ENCODE data around the gene ECM1.

Gene ECM1

GRCh38 chr1:150507912-150508864 is at the start of gene ECM1:
TSS of gene ECM1 (plus strand) at chr1:150508109. CDS start at chr1:150508210, 101 bp downstream.
- peak in 1 of 2 experiments; percentile 63 for DNase-seq

- DNase-seq, result peak in 1 of 2 experiments; percentile 27
Measured at GRCh38 chr1:150464422-150464826, 43.5 kb upstream of the ECM1 start.

GRCh38 chr1:150466964-150467363 is 40.9 kb upstream of the ECM1 start:
- DNase-seq, result no peak

- no peak for DNase-seq
Measured at GRCh38 chr1:150469291-150469690, 38.6 kb upstream of the ECM1 start.

GRCh38 chr1:150472601-150473200 is 35.2 kb upstream of the ECM1 start:
- no peak for DNase-seq

GRCh38 chr1:150473659-150474058 is 34.2 kb upstream of the ECM1 start:
- no peak for DNase-seq

- DNase-seq, result no peak
Measured at GRCh38 chr1:150474869-150475268, 33.0 kb upstream of the ECM1 start.

- no peak for DNase-seq
Measured at GRCh38 chr1:150476754-150477153, 31.2 kb upstream of the ECM1 start.

GRCh38 chr1:150477320-150477719 is 30.6 kb upstream of the ECM1 start:
- DNase-seq, result no peak

GRCh38 chr1:150477733-150478132 is 30.2 kb upstream of the ECM1 start:
- no peak for DNase-seq

GRCh38 chr1:150479370-150479769 is 28.5 kb upstream of the ECM1 start:
- no peak for DNase-seq

GRCh38 chr1:150479927-150480352 is 28.0 kb upstream of the ECM1 start:
- DNase-seq, result no peak

GRCh38 chr1:150484431-150484830 is 23.5 kb upstream of the ECM1 start:
- no peak for DNase-seq

GRCh38 chr1:150484861-150485260 is 23.0 kb upstream of the ECM1 start:
- DNase-seq, result no peak

GRCh38 chr1:150486966-150487762 is 20.7 kb upstream of the ECM1 start, which contains the start of gene TARS2:
TSS of gene TARS2 (plus strand) at chr1:150487419. CDS start at chr1:150487451, 32 bp downstream.
- DNase-seq, result peak; percentile 84 to 96

GRCh38 chr1:150487763-150488115 is 20.2 kb upstream of the ECM1 start:
- DNase-seq, result no peak

- DNase-seq, result no peak
Measured at GRCh38 chr1:150493175-150493574, 14.7 kb upstream of the ECM1 start.

GRCh38 chr1:150498342-150498741 is 9.6 kb upstream of the ECM1 start:
- no peak for DNase-seq

GRCh38 chr1:150505431-150505830 is 2.5 kb upstream of the ECM1 start:
- DNase-seq, result no peak

GRCh38 chr1:150508982-150509381 is 1.1 kb downstream of the ECM1 start:
- no peak for DNase-seq

GRCh38 chr1:150511551-150511950 is 3.6 kb downstream of the ECM1 start:
- DNase-seq, result no peak

- no peak for DNase-seq
Measured at GRCh38 chr1:150511985-150512660, 4.2 kb downstream of the ECM1 start.

- no peak for DNase-seq
Measured at GRCh38 chr1:150512846-150513245, 4.9 kb downstream of the ECM1 start.
